DMS53 treated with DMSO at 0.1 percent for 48 hours (cell line): ENCODE results near the gene CDK5RAP2.
A peak's percentile ranks its signal among the peaks of the same experiment; 100 is the strongest.

Experiments used
- DNase-seq: peaks from one replicate; lab custom pipeline; 2025; ENCODE audit not compliant: unreplicated experiment; lab: John Stamatoyannopoulos, UW

The CDK5RAP2 gene

DNA sequence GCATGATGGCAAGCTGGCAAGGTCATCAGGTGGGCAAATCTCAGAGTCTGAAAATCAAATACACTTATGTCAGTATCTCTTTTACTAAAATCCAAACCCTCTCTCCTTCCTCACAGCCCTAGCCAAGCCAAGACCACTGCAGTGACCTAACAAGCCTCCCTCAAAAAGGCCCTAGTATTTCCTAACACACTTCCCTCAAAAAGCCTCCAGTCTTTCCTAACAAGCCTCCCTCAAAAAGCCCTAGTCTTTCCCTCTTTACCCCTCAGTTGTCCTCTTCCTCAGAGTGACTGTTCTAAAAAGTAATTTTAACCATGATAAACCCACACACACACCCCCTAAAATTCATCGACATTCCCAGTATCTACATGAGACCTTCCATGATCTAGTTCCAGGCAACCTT is 140.0 kb downstream of the CDK5RAP2 start:
- no peak for DNase-seq

DNA sequence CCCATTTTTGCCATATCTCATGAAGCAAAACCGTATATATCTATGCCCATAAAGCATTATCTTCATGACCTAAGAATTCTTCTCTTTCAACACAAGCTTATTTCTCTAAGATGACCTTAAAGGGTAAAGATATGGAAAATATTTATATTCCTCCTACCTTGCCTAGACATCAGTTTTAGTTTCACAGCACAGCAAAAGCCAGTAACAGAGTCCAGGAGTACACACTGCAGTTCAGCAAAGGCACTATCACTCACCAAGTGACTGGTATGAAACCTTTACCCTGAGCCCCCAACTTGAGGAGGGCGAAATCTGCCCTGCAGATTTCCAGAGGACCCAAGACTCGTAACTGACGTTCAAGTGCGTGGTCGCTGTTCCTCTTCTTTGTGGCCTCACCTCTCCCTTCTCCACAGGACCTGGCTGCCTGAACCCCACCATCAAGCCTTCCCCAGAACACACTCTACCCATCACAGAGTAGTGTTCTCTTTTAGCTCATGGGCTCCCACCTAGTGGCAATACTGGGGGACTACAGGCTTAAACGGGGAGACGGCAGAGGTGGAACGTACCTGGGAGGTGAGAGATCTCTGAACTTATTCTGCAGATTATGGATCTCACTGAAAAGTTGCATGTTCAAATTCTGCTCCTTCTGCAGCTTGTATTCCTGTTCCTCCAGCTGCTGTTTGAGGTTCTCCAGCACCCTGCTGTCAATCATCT is 141.0 kb downstream of the CDK5RAP2 start:
- DNase-seq, result no peak

DNA sequence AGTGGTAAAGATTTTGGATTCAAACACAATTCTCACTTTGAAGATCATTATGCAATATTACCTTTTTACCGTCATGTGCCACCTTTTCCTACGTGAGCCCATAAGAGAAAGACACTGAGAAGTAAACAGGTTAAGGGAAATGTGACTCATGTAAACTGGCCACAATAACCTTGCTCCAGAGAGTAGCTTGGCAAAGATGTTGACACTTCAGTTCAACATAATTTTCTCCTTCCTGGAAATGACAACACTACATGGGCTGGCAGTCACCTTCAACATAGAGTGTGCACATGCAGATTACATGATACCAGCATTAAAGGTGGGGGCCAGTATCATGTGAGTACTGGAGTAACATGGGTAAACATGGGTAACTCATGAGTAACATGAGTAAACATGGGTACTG is 141.9 kb downstream of the CDK5RAP2 start:
- DNase-seq, result no peak

DNA sequence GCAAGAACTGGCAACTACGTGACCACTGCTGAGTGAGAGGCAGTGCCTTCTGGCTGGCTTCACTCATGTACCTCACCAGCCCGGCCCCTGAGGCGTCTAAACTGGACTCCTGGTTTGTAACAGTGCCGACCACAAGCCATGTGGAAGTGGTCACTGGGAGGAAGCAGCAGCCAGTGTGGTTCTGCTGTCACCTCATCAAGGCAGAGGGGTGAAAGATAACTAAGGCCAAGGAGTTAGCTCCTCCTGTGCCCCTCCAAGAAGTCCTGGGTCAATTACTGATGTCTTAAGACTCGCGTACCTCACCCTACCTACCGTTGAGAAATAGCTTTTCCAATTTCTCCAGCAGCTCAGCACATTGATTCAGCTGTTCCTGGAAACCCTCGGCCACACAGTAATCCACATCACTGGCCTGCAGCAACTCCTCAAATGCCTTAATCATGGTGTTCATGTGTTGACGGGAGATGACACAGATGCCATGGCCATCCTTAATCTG is 142.9 kb downstream of the CDK5RAP2 start:
- no peak for DNase-seq

DNA sequence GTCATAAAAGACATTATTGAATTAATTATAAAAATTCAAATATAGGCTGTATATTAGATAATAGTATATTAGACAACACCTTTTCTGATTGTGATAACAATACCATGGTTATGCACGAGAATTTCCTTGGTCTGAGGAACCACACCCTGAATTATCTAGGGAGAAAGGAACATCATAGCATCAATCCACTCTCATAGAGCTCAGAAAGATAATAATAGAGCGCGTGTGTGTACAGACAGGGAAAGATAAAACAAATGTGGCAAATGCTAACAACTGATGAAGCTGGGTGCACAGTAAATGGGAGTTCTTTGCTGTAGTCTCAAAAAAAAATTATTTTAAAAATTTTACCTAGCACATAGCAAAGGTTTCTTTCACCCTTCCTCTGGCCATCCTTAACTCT is 143.5 kb downstream of the CDK5RAP2 start:
- no peak for DNase-seq

DNA sequence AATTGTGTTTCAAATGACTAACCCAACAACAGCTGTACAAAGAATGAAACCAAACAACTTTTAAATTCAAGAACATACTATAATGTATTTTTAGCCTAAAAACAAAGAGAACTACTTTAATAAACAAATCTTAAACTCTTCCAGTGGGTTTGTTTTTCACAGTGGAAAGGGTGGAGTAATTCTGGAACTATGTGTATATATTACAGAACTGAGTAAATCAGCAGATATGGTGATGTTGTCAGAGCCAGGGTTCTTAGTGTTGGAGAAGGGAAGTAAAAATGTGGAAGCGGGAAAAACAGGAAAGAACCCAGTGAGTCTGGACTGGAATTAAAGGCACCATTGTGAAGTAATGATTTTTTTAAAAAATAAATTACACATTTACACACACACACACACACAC is 144.9 kb downstream of the CDK5RAP2 start:
- DNase-seq, result no peak

DNA sequence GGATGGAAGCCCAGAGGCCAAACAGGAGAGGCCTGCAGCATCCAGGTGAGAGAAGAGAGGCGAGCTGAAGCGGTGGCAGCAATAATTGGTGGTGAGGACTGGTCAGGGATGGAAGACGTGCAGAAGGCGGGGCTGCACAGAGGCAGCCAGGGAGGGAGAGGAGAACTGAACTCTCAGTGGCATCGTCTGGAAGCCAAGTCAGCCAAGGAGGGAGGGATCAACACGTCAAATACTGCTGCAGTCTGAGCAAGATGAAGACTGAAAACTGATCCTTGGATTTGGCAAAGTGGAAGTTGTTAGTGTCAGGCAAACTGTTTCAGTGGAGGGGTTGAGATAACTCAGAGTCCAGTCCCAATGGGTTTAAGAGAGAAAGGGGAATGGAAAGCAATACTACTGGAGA is 145.4 kb downstream of the CDK5RAP2 start:
- no peak for DNase-seq

DNA sequence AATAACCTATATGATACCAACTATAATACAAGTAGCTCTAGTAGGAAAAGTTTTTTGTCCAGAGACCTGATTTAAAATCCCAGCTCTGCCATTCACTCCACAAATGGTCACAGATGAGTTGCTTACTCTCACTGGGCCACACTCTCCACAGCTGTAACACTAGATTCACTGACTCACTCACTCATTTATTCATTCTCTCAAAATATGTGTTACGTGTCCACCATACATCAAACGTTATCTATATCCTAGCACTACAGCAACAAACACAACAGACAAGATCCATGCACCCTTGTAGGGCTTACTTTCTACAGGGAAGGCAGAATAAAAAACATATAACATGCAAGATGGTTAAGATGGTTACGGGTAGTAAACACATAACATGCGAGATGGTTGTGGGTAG is 146.3 kb downstream of the CDK5RAP2 start:
- DNase-seq, result no peak

DNA sequence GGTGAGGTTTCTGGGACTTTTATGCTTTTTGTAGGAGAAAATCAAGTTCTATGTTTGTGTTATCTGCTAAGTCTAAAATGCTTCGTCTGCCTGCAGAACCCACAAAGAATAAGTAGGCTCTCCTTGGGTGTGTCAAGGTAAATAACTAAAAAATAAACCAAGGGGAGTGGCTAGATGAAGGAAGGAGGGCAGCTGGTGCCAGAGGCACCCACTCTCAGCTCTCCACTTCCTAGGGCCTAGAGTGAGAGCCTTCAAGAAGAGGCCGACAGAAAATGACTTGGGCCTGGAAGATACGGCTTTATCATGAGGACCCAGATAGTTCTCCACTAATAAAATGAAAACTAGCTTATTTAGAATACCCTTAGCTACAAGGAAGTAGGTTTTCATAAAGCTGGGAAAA is 147.4 kb downstream of the CDK5RAP2 start:
- no peak for DNase-seq

DNA sequence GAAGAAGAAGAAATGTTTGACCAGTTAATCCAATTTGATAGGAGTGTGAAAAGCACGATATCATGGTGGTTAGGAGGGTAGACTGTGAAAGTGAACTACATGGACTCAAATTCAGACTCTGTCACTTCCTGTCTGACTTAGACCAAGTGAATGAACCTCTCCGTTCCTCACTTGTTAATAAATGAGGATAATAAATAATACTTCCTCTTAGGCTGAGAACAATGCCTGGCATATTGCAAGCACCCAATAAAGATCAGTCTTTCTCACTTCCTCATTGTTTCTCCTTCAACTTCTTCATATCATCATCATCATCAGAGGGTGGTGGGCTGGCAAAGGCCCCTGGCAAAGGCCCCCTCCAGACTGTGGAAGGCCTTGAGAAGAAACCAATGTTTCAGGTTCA is 148.7 kb downstream of the CDK5RAP2 start:
- DNase-seq, result no peak

DNA sequence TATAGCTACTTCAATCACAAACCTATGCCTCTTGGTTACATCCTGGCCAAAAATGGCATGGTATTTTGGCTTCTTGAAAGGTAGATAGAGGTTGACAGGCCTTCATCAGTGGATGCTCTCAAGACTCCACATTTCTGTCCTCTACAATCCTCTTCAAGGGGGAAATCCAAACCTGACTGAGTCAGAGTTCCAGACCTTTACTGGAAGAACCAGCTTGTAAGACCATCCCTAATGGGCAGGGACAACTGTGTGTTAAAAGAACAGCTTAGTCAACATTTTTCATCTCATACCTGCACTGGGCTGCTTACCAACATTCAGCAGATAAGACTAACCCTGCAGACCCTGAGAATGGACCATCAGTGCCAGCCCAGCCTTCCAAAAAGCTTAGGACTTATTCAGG is 155.7 kb downstream of the CDK5RAP2 start:
- no peak for DNase-seq

DNA sequence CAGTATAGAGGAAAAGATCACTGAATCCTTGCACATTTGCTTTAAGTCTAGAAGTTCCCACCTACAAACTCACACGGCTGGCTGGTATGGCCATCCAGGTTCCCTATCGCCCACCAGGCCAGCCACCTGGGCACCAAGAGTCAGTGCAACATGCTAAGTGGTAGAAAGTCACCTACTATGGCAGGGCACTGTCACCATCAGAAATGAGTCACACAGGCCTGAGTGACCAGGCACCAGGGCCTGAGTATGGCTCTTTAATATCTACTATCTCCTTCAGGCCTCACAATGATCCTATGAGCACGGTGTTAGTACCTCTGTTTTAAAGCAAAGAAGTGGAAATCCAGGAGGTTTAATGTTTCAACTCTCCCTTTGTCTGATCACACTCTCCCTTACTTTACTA is 156.2 kb downstream of the CDK5RAP2 start:
- no peak for DNase-seq

DNA sequence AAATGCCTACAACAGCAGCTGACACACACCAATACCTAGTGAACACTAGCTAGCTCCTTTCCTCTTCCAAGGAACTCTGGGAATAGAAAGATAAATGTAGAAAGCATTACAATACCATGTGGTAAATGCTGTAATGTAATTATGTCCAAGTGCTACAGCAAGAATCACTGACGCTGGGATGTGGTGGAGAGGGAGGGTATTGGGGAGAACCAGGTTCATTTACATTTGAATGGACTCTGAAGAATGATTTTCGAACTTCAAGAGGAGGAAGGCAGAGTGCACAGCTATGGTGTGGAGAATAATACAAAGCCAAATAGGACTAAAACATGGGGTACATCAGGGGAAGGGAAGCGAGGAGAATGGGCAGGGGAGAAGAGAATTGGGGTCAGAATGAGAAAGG is 158.0 kb downstream of the CDK5RAP2 start:
- no peak for DNase-seq

DNA sequence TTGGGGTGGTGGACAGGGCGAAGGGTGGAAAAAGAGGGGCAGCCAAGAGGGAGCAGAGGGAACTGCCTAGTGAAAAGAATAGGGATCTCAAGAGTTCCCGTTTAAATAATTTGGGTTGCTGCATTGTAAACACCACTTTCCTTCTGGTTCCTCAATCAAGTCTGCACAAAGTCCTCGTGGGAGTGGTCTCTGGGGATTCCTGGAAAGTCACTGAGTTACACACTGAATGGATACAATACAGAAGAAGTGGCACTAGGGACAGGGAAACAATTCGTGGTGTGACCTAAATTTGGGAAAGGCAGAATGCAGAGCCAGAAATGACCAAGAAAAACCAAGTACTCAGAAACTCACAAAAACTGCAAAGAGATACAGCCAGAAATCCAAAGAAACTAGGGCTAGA is 161.7 kb downstream of the CDK5RAP2 start:
- no peak for DNase-seq

DNA sequence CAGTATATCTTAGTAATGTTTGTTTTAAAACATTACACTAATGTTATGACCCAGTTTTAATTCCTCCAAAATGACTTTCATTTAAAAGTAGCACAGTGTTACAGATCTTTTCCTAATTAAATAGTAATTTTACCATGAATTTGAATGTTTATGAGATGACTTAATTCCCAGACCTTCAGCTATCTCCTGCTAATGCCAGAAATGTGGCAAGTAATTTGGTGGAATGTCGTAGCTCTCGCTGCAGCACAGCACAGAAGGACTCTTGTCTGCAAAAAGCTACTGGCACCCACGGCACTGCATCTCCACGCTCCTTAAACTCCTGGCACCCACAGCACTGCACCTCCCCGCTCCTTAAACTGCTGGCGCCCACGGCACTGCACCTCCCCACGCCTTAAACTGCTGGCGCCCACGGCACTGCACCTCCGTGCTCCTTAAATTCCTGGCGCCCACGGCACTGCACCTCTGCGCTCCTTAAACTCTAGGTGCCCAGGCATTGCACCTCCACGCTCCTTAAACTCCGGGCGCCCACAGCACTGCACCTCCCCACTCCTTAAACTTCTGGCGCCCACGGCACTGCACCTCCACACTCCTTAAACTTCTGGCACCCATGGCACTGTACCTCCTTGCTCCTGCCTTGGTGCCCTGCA is 163.1 kb downstream of the CDK5RAP2 start:
- no peak for DNase-seq

DNA sequence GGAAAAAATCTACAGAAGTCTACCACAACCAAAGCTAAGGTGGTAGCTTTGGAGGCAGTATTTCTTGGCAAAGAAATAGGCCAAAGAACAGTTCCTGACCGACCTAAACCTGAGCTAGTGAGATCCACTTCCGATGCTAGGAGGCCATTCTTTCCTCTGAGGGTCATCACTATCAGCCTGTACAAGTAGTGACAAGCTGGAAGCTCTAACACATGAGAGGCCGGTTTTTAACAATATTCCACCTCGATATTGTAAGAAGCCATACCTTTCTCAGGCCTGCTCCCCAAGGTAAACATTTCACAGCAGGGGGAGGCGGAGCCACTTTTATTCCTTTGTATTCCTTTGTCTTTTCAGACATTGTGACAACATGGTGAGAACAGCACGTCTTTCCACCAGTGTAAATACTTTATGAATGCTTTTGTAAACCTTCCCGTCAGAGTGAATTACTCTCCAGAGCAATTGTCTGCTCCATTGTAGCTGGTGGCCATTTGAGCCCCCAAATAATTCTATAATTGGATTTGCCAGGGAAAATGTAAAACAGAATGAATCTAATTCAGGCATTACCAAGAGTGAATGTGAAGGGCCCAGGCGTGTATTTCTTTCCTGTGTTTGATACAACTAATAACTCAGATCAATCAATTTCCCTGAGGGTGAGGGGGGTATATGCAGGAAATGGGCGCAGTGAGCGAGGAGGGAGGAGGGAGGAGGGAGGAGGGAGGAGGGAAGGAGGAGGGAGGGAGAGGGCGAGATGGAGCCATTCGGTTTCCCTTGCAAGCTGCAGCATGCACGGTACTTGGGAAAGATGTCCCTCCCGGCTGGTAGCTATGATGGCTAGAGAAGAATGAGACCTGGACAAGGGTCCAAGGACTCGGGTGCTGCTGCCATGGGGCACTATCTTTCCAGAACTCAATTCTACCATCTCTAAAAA is 166.6 kb downstream of the CDK5RAP2 start:
- DNase-seq, result peak; percentile 37

DNA sequence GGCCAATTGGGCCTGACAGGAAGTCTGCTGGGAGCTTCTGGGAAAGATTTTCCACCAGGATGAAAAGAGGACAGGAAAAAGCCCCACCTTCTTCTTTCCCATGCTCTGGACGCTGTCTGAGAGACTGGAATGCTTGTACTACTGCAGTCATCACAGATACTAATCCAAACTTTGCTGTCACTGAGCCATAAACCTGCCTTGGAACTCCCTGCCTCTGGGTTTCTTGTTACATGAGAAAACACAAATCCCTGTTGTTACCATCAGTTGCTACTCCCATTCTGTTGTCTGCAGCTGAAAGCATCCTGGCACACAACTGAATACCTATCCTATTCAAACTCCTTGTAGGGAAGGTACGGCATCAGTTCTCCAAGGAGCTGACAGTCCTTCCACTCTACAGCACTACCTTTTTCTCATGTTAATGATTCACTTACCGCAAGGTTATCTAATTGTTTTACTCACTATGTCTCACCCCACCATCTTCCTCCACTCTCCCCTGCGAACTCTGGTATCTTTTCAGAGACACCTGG is 167.5 kb downstream of the CDK5RAP2 start:
- no peak for DNase-seq

DNA sequence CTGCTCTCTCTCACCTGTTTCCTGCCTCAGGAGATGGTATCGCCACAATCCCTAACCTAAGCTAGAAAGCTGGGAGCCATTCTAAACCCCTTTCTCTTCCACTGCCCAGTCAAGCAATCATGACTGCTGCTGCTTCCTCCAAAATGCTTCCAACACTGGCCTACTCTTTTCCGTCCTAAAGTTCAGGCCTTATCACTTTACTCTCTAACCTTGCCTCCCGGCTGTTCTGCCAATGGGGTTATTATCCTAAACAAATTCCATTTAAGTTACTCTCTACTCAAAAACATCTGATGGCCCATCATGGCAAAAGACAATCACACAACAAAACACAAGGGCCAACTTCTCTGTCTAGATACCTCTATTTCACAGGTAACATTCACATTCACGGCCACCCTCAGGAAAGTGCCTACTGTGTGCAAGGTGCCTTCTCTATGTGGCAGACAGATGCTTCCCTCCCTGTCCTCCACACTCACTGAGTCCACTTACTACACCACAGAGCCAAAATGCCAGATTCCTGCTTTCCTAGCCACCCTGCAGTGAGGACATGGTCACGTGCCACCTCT is 168.0 kb downstream of the CDK5RAP2 start:
- no peak for DNase-seq

DNA sequence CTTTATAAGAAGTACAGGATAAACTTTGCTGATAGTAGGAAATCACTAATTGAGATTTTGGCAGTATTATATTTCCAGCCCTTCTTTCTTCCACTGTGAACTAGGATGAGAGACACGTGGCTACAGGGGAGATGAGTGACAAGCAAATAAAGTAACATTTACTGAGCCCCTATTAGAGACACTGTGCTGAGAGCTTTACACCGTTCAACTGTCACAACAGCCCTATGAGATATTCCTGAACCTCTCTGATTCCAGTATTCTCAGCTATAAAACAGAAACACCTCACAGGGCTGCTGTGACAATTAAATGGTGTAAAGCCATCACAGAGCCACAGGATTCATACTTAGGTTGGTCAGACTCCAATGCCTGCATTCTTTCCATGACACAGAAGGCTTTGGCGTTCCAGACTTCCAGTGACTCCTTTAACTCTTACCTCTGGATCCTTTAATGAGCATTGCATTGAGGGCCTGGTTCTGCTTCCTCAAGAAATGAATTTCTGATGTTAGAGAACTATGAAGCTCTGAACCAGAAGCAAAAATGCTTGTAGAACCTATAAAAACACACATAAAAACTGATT is 169.0 kb downstream of the CDK5RAP2 start:
- DNase-seq, result no peak

DNA sequence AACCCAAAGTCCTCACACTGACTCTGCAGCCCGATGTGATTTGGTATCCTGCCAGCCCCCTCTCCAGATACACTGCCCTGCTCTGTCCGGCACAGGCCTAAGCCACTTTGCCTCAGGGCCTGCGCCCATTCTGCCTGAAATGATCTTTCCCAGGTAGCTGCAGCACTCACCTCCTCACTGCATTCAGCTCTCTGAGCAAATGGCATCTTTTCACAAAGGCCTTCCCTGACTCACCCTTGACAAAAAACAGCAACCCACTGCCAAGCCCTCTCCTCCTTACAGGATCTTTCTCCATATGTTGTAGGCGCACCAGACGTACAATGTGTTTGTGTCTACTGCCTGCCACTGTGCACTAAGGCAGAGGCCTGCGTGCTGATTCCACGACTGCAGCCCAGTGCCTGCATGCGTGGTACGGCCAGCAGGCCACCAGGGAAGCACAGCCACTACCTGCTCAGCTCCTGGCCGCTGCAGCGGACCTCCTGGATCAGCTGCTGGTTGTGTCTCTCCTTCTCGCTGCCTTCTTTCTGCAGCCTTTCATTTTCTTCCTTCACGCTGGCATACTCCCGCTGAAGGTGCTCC is 171.2 kb downstream of the CDK5RAP2 start:
- no peak for DNase-seq
